WTC11 (cell line): Measurements from ENCODE around the gene MOV10L1. TPM values are rescaled to one million over a fixed set of nuclear protein-coding genes. Genes with fewer than 3 reads are reported as not detected.

ENCODE experiments used
- ATAC-seq: fragments of 200-7000 bp; cut with Tn5 transposase; 2 replicates; pipeline ENCODE4 v1.10.0; 2021; ENCODE audit warnings: mild to moderate bottlenecking, moderate library complexity
- CTCF ChIA-PET: fragments of 300-600 bp; sonication (Branson Sonifier 250); formaldehyde crosslinking; loops from one replicate; lab custom pipeline; 2021; ENCODE audit warnings: antibody characterized with exemption; lab: Charles Lee
- POLR2A ChIA-PET: fragments of 350-600 bp; sonication (Branson Sonifier 250); formaldehyde crosslinking; loops from one replicate; lab custom pipeline; 2021; ENCODE audit warnings: antibody characterized with exemption; lab: Charles Lee
- DNase-seq: peaks from one replicate; pipeline ENCODE4 v3.0.0; 2021; ENCODE audit warnings: low spot score
- H3K27ac Mint-ChIP-seq: 2 replicates; pipeline ENCODE4 v1.8.0; 2021; ENCODE audit warnings: mixed read lengths
- H3K27me3 Mint-ChIP-seq: 2 replicates; pipeline ENCODE4 v1.8.0; 2021; ENCODE audit warnings: low read depth, mild to moderate bottlenecking, moderate library complexity, mixed read lengths
- H3K36me3 Mint-ChIP-seq: 2 replicates; pipeline ENCODE4 v1.8.0; 2021; ENCODE audit warnings: mixed read lengths
- H3K4me1 Mint-ChIP-seq: 2 replicates; pipeline ENCODE4 v1.8.0; 2022; ENCODE audit warnings: mixed read lengths
- H3K4me3 Mint-ChIP-seq: 2 replicates; pipeline ENCODE4 v1.8.0; 2021; ENCODE audit warnings: mild to moderate bottlenecking, moderate library complexity, mixed read lengths
- H3K9me3 Mint-ChIP-seq: 2 replicates; pipeline ENCODE4 v1.8.0; 2021; ENCODE audit warnings: mixed read lengths
- E2F4 ChIP-seq: sonication (generic); formaldehyde crosslinking; IDR thresholded peaks from 2 replicates; pipeline ENCODE4 v1.8.1; 2022; ENCODE audit warnings: low read depth, mild to moderate bottlenecking, moderate library complexity, missing genetic modification reagents, borderline replicate concordance
- ESRRA ChIP-seq: sonication (generic); formaldehyde crosslinking; IDR thresholded peaks from 2 replicates; pipeline ENCODE4 v1.8.1; 2022; ENCODE audit warnings: mild to moderate bottlenecking, missing genetic modification reagents, borderline replicate concordance
- GTF2I ChIP-seq: fragments of 250-450 bp; sonication (Bioruptor Pico); conservative IDR thresholded peaks from 2 replicates; pipeline ENCODE4 v1.4.0; 2021; ENCODE audit warnings: mild to moderate bottlenecking
- IRF2 ChIP-seq: sonication (generic); formaldehyde crosslinking; IDR thresholded peaks from 2 replicates; pipeline ENCODE4 v1.8.0; 2022; ENCODE audit warnings: low read depth, missing genetic modification reagents, borderline replicate concordance
- MAX ChIP-seq: sonication (generic); formaldehyde crosslinking; IDR thresholded peaks from 2 replicates; pipeline ENCODE4 v1.8.0; 2022; ENCODE audit warnings: mild to moderate bottlenecking, missing genetic modification reagents
- NFE2L1 ChIP-seq: sonication (generic); formaldehyde crosslinking; IDR thresholded peaks from 2 replicates; pipeline ENCODE4 v1.8.1; 2023; ENCODE audit warnings: missing genetic modification reagents
- NR2C2 ChIP-seq: sonication (generic); formaldehyde crosslinking; IDR thresholded peaks from 2 replicates; pipeline ENCODE4 v1.8.0; 2022; ENCODE audit warnings: mild to moderate bottlenecking, missing genetic modification reagents
- PRRX2 ChIP-seq: fragments of 250-450 bp; sonication (Bioruptor Pico); IDR thresholded peaks from 2 replicates; pipeline ENCODE4 v1.8.0; 2021; ENCODE audit warnings: mild to moderate bottlenecking
- RORB ChIP-seq: fragments of 250-450 bp; sonication (Bioruptor Pico); IDR thresholded peaks from 2 replicates; pipeline ENCODE4 v1.9.0; 2021; ENCODE audit warnings: mild to moderate bottlenecking
- SMAD4 ChIP-seq: sonication (generic); formaldehyde crosslinking; IDR thresholded peaks from 2 replicates; pipeline ENCODE4 v1.8.0; 2022; ENCODE audit warnings: mild to moderate bottlenecking, missing genetic modification reagents
- ZNF138 ChIP-seq: sonication (generic); formaldehyde crosslinking; conservative IDR thresholded peaks from 2 replicates; pipeline ENCODE4 v1.8.1; 2022; ENCODE audit warnings: mild to moderate bottlenecking, moderate library complexity, missing genetic modification reagents
- ZNF219 ChIP-seq: sonication (generic); formaldehyde crosslinking; IDR thresholded peaks from 2 replicates; pipeline ENCODE4 v1.8.0; 2023; ENCODE audit warnings: missing genetic modification reagents, mild to moderate bottlenecking, borderline replicate concordance
- ZNF232 ChIP-seq: sonication (generic); formaldehyde crosslinking; IDR thresholded peaks from 2 replicates; pipeline ENCODE4 v1.8.0; 2022; ENCODE audit warnings: mild to moderate bottlenecking, missing genetic modification reagents
- ZNF671 ChIP-seq: fragments of 250-450 bp; sonication (Bioruptor Pico); IDR thresholded peaks from 2 replicates; pipeline ENCODE4 v1.8.0; 2021; ENCODE audit warnings: mild to moderate bottlenecking
- total RNA-seq: library from RNA; stranded (reverse); gene quantifications from 3 replicates; pipeline ENCODE4 v1.2.3, GENCODE V29; 2021
- TF ChIP-seq, protein P1 (sequence below): sonication (generic); formaldehyde crosslinking; IDR thresholded peaks from 2 replicates; pipeline ENCODE4 v1.8.1; 2023; ENCODE audit warnings: mild to moderate bottlenecking, missing genetic modification reagents
- TF ChIP-seq, protein P2 (sequence below): sonication (generic); formaldehyde crosslinking; IDR thresholded peaks from 2 replicates; pipeline ENCODE4 v1.8.1; 2023; ENCODE audit warnings: mild to moderate bottlenecking, missing genetic modification reagents, borderline replicate concordance
- TF ChIP-seq, protein P3 (sequence below): sonication (generic); formaldehyde crosslinking; conservative IDR thresholded peaks from 2 replicates; pipeline ENCODE4 v1.8.1; 2022; ENCODE audit warnings: mild to moderate bottlenecking, missing genetic modification reagents
- TF ChIP-seq, protein P4 (sequence below): fragments of 250-450 bp; sonication (Bioruptor Pico); IDR thresholded peaks from 2 replicates; pipeline ENCODE4 v2.1.2; 2022; ENCODE audit warnings: mild to moderate bottlenecking, moderate library complexity

The MOV10L1 gene
- total RNA-seq, 1 experiment from 2014 or later = not detected

DNA sequence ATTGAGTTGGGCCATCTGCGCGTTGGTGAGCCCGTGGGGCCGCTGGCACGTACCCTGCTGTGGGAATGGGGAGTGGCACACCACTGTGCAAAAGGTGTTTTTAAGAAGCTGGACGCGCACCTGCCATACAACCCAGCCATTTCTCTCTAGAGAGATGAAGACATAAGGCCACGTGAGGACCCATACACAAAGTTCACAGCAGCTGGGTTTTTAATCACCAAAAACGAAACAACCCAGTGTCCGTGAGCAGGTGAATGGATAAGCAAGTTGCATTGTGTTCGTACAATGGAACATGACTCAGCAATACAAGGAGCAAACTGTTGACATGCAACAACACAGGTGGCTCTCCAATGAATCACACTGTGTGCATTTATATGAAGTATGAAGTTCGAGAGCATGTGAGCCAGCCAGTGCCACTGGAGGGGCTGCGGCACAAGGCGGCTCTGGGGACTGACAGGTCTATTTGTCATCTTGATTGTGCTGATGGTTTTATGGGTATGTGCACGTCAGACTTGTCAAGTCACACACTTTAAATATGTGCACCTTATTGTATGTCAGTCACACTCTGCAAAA is 50.1 kb downstream of the MOV10L1 start:
- TF ChIP-seq SMAD4 (CRISPR knock-in tag) (no peak), PRRX2 (no peak), NFE2L1 (CRISPR knock-in tag) (no peak), ZNF219 (CRISPR knock-in tag) (no peak), ZNF138 (CRISPR knock-in tag) (no peak), GTF2I (CRISPR knock-in tag) (no peak), E2F4 (CRISPR knock-in tag) (no peak), IRF2 (CRISPR knock-in tag) (no peak), MAX (CRISPR knock-in tag) (no peak), NR2C2 (CRISPR knock-in tag) (no peak), ZNF232 (CRISPR knock-in tag) (no peak), ZNF671 (CRISPR knock-in tag) (no peak), RORB (CRISPR knock-in tag) (no peak), ESRRA (no peak)
- TF ChIP-seq, protein P1, sequence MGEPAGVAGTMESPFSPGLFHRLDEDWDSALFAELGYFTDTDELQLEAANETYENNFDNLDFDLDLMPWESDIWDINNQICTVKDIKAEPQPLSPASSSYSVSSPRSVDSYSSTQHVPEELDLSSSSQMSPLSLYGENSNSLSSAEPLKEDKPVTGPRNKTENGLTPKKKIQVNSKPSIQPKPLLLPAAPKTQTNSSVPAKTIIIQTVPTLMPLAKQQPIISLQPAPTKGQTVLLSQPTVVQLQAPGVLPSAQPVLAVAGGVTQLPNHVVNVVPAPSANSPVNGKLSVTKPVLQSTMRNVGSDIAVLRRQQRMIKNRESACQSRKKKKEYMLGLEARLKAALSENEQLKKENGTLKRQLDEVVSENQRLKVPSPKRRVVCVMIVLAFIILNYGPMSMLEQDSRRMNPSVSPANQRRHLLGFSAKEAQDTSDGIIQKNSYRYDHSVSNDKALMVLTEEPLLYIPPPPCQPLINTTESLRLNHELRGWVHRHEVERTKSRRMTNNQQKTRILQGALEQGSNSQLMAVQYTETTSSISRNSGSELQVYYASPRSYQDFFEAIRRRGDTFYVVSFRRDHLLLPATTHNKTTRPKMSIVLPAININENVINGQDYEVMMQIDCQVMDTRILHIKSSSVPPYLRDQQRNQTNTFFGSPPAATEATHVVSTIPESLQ (CRISPR knock-in tag) = no peak
- TF ChIP-seq, protein P2, sequence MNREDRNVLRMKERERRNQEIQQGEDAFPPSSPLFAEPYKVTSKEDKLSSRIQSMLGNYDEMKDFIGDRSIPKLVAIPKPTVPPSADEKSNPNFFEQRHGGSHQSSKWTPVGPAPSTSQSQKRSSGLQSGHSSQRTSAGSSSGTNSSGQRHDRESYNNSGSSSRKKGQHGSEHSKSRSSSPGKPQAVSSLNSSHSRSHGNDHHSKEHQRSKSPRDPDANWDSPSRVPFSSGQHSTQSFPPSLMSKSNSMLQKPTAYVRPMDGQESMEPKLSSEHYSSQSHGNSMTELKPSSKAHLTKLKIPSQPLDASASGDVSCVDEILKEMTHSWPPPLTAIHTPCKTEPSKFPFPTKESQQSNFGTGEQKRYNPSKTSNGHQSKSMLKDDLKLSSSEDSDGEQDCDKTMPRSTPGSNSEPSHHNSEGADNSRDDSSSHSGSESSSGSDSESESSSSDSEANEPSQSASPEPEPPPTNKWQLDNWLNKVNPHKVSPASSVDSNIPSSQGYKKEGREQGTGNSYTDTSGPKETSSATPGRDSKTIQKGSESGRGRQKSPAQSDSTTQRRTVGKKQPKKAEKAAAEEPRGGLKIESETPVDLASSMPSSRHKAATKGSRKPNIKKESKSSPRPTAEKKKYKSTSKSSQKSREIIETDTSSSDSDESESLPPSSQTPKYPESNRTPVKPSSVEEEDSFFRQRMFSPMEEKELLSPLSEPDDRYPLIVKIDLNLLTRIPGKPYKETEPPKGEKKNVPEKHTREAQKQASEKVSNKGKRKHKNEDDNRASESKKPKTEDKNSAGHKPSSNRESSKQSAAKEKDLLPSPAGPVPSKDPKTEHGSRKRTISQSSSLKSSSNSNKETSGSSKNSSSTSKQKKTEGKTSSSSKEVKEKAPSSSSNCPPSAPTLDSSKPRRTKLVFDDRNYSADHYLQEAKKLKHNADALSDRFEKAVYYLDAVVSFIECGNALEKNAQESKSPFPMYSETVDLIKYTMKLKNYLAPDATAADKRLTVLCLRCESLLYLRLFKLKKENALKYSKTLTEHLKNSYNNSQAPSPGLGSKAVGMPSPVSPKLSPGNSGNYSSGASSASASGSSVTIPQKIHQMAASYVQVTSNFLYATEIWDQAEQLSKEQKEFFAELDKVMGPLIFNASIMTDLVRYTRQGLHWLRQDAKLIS (CRISPR knock-in tag) = no peak
- TF ChIP-seq, protein P3, sequence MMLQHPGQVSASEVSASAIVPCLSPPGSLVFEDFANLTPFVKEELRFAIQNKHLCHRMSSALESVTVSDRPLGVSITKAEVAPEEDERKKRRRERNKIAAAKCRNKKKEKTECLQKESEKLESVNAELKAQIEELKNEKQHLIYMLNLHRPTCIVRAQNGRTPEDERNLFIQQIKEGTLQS = no peak
- TF ChIP-seq, protein P4, sequence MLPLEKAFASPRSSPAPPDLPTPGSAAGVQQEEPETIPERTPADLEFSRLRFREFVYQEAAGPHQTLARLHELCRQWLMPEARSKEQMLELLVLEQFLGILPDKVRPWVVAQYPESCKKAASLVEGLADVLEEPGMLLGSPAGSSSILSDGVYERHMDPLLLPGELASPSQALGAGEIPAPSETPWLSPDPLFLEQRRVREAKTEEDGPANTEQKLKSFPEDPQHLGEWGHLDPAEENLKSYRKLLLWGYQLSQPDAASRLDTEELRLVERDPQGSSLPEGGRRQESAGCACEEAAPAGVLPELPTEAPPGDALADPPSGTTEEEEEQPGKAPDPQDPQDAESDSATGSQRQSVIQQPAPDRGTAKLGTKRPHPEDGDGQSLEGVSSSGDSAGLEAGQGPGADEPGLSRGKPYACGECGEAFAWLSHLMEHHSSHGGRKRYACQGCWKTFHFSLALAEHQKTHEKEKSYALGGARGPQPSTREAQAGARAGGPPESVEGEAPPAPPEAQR (CRISPR knock-in tag) = no peak
- TF ChIP-seq, all 79 proteins: peak for 0
- DNase-seq = no peak
- Mint-ChIP-seq H3K36me3 (no peaks in the 10 kb centered on the region), H3K9me3 (no peaks in the 10 kb centered on the region), H3K4me1 (no peaks in the 10 kb centered on the region; the same call in 1 of the 2 replicates), H3K4me3 (no peak overlapping the region), H3K27ac (peak overlapping the region; percentile 34; the same call in 1 of the 2 replicates), H3K27me3 (no peaks in the 10 kb centered on the region; the same call in 1 of the 2 replicates)
- POLR2A ChIA-PET = no interaction called here
- ATAC-seq = no peak
- CTCF ChIA-PET = no interaction called here
